ENCODE data around the gene CAMKMT. TPM values are rescaled to one million over a fixed set of nuclear protein-coding genes. Genes with fewer than 3 reads are reported as not detected.

Gene CAMKMT
- total RNA-seq, 4 donors from 2014 or later = 2.9 to 18.8 (median 11.2) TPM

GRCh38 chr2:44560941-44561340, 199.2 kb downstream of the CAMKMT start:
- Histone ChIP-seq H3K27ac (no peak overlapping the region), H3K27me3 (no peaks in the 10 kb centered on the region), H3K4me3 (no peak overlapping the region), H3K4me1 (no peaks in the 10 kb centered on the region), H3K36me3 (no peaks in the 10 kb centered on the region), H3K9me3 (no peaks in the 10 kb centered on the region)
- no peak for DNase-seq
- TF ChIP-seq POLR2A (IDR thresholded peaks at IDR 0.05) = no peak
- no peak for TF ChIP-seq CTCF (IDR thresholded peaks at IDR 0.05)
- intact Hi-C loops (cut with DNase I; ENCODE audit: low total_unique reads) = no loop called here

- DNase-seq = no peak
- H3K27me3 ChIP-seq = no peaks in the 10 kb centered on the region
- H3K9me3 ChIP-seq = no peaks in the 10 kb centered on the region
- H3K27ac ChIP-seq = no peak overlapping the region
- no peaks in the 10 kb centered on the region for H3K4me1 ChIP-seq
- TF ChIP-seq POLR2A (IDR thresholded peaks at IDR 0.05) (no peak), CTCF (IDR thresholded peaks at IDR 0.05) (no peak)
- H3K4me3 ChIP-seq = no peak overlapping the region
- intact Hi-C loops (cut with DNase I; ENCODE audit: low total_unique reads) = no loop called here
- no peaks in the 10 kb centered on the region for H3K36me3 ChIP-seq
Measured at GRCh38 chr2:44562737-44563136, 201.0 kb downstream of the CAMKMT start.

GRCh38 chr2:44564752-44565151, 203.0 kb downstream of the CAMKMT start:
- TF ChIP-seq POLR2A (IDR thresholded peaks at IDR 0.05) (no peak), CTCF (IDR thresholded peaks at IDR 0.05) (no peak)
- Histone ChIP-seq H3K27ac (no peak overlapping the region), H3K9me3 (no peaks in the 10 kb centered on the region), H3K4me1 (no peaks in the 10 kb centered on the region), H3K36me3 (no peaks in the 10 kb centered on the region), H3K27me3 (no peaks in the 10 kb centered on the region), H3K4me3 (no peak overlapping the region)
- intact Hi-C loops (cut with DNase I; ENCODE audit: low total_unique reads) = no loop called here
- DNase-seq = no peak

GRCh38 chr2:44566059-44566458, 204.3 kb downstream of the CAMKMT start:
- Histone ChIP-seq H3K4me1 (no peaks in the 10 kb centered on the region), H3K9me3 (no peaks in the 10 kb centered on the region), H3K4me3 (no peak overlapping the region), H3K36me3 (no peaks in the 10 kb centered on the region), H3K27me3 (no peaks in the 10 kb centered on the region), H3K27ac (no peak overlapping the region)
- TF ChIP-seq POLR2A (IDR thresholded peaks at IDR 0.05) (no peak), CTCF (IDR thresholded peaks at IDR 0.05) (no peak)
- intact Hi-C loops (cut with DNase I; ENCODE audit: low total_unique reads) = no loop called here
- DNase-seq = no peak

- intact Hi-C loops (cut with DNase I; ENCODE audit: low total_unique reads) = no loop called here
Measured at GRCh38 chr2:44569491-44569890, 207.7 kb downstream of the CAMKMT start.

More at GRCh38 chr2:44569491-44569890, 207.7 kb downstream of the CAMKMT start:
- H3K27me3 ChIP-seq = no peaks in the 10 kb centered on the region
- H3K27ac ChIP-seq = no peak overlapping the region
- H3K4me3 ChIP-seq = no peak overlapping the region
- TF ChIP-seq POLR2A (IDR thresholded peaks at IDR 0.05) (no peak), CTCF (IDR thresholded peaks at IDR 0.05) (no peak)
- DNase-seq = no peak
- H3K36me3 ChIP-seq = no peaks in the 10 kb centered on the region
- H3K4me1 ChIP-seq = no peaks in the 10 kb centered on the region
- no peaks in the 10 kb centered on the region for H3K9me3 ChIP-seq
